Measurements from ENCODE around the gene OPN4. TPM values are rescaled to one million over a fixed set of nuclear protein-coding genes. Genes with fewer than 3 reads are reported as not detected.

OPN4 gene
- total and polyA plus RNA-seq, 2 of the 8 experiments (the other 6 are each of a cell fraction or from before 2014, with no cell fraction given) = not detected

GRCh38 chr10:86609920-86610319 lies 44.4 kb upstream of the OPN4 start (continued):
- TF ChIP-seq CHD7 (IDR thresholded peaks at IDR 0.05; ENCODE audit: insufficient replicate concordance, low read length) (no peak), SP4 (IDR thresholded peaks at IDR 0.05; ENCODE audit: low read length) (no peak), TEAD4 (IDR thresholded peaks at IDR 0.05; ENCODE audit: low read depth, low read length) (no peak), ATF3 (IDR thresholded peaks at IDR 0.05; ENCODE audit: insufficient read depth, low read depth, low read length) (no peak), E2F6 (IDR thresholded peaks at IDR 0.05) (no peak), RBBP5 (IDR thresholded peaks at IDR 0.05; ENCODE audit: borderline replicate concordance, low read depth, low read length) (no peak), POLR2AphosphoS5 (IDR thresholded peaks at IDR 0.05; ENCODE audit: low read depth, low read length) (no peak), SRF (IDR thresholded peaks at IDR 0.05; ENCODE audit: low read depth, low read length) (no peak), TCF12 (IDR thresholded peaks at IDR 0.05; ENCODE audit: low read depth, low read length) (no peak), HDAC2 (IDR thresholded peaks at IDR 0.05; ENCODE audit: borderline replicate concordance in 1 of 2, low read depth in 2 of 2, low read length in 2 of 2) (no peak)

Data from H1 (cell line).